ENCODE measurements around the gene SCD5.

The SCD5 gene

GRCh38 chr4:82614838-82615449 is 183.7 kb downstream of the SCD5 start:
- Histone ChIP-seq H3K4me3 (ENCODE audit: low read depth, low read length, poor library complexity, severe bottlenecking) (no peak overlapping the region), H3K9ac (ENCODE audit: low read length) (no peak overlapping the region), H3K79me2 (ENCODE audit: insufficient read depth, low read length) (no peaks in the 10 kb centered on the region), H3K9me3 (ENCODE audit: low read length) (no peaks in the 10 kb centered on the region), H3K4me1 (ENCODE audit: insufficient read depth, low read length, severe bottlenecking) (no peaks in the 10 kb centered on the region), H3K27ac (ENCODE audit: low read depth, low read length, poor library complexity, severe bottlenecking) (no peak overlapping the region), H3K9me2 (ENCODE audit: low read depth, low read length) (no peaks in the 10 kb centered on the region), H4K20me1 (ENCODE audit: insufficient read depth, low read length) (no peaks in the 10 kb centered on the region), H3K4me2 (ENCODE audit: low read length) (no peak overlapping the region), H3K27me3 (ENCODE audit: insufficient read depth, low read length) (no peaks in the 10 kb centered on the region), H3F3A (ENCODE audit: insufficient read depth, low read length) (no peaks in the 10 kb centered on the region), H3K36me3 (ENCODE audit: insufficient read depth, low read length) (no peaks in the 10 kb centered on the region), H2AFZ (ENCODE audit: low read length) (no peak overlapping the region)
- TF ChIP-seq EZH2 (IDR thresholded peaks at IDR 0.05; ENCODE audit: borderline replicate concordance, low read length) (no peak), CTCF (IDR thresholded peaks at IDR 0.05; ENCODE audit: low read length) (no peak)

DNA sequence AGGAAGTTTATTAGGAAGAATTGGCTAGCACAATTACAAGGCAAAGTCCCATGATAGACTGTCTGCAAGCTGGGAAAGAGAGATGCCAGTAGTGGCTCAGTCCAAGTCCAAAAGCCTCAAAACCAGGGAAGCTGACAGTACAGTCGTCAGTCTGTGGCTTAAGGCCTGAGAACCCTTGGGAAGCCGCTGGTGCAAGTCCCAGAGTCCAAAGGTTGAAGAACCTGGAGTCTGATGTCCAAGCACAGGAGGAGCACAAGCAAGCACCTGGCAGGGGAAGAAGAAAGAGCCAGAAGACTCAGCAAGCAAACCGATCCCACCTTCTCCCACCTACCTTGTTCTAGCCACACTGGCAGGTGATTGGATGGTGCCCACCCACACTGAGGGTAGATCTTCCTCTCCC is 185.5 kb downstream of the SCD5 start:
- H3K9me2 ChIP-seq (ENCODE audit: low read depth, low read length), result no peaks in the 10 kb centered on the region
- H2AFZ ChIP-seq (ENCODE audit: low read length), result no peak overlapping the region
- H3K4me1 ChIP-seq (ENCODE audit: insufficient read depth, low read length, severe bottlenecking), result no peaks in the 10 kb centered on the region
- H3K27ac ChIP-seq (ENCODE audit: low read depth, low read length, poor library complexity, severe bottlenecking), result no peak overlapping the region
- H3K4me3 ChIP-seq (ENCODE audit: low read depth, low read length, poor library complexity, severe bottlenecking), result no peak overlapping the region
- H3F3A ChIP-seq (ENCODE audit: insufficient read depth, low read length), result no peaks in the 10 kb centered on the region
- no peaks in the 10 kb centered on the region for H3K36me3 ChIP-seq (ENCODE audit: insufficient read depth, low read length)
- no peaks in the 10 kb centered on the region for H3K9me3 ChIP-seq (ENCODE audit: low read length)
- H3K9ac ChIP-seq (ENCODE audit: low read length), result no peak overlapping the region
- TF ChIP-seq CTCF (IDR thresholded peaks at IDR 0.05; ENCODE audit: low read length) (no peak), EZH2 (IDR thresholded peaks at IDR 0.05; ENCODE audit: borderline replicate concordance, low read length) (no peak)
- H3K79me2 ChIP-seq (ENCODE audit: insufficient read depth, low read length), result no peaks in the 10 kb centered on the region
- H4K20me1 ChIP-seq (ENCODE audit: insufficient read depth, low read length), result no peaks in the 10 kb centered on the region
- no peaks in the 10 kb centered on the region for H3K27me3 ChIP-seq (ENCODE audit: insufficient read depth, low read length)
- no peak overlapping the region for H3K4me2 ChIP-seq (ENCODE audit: low read length)

DNA sequence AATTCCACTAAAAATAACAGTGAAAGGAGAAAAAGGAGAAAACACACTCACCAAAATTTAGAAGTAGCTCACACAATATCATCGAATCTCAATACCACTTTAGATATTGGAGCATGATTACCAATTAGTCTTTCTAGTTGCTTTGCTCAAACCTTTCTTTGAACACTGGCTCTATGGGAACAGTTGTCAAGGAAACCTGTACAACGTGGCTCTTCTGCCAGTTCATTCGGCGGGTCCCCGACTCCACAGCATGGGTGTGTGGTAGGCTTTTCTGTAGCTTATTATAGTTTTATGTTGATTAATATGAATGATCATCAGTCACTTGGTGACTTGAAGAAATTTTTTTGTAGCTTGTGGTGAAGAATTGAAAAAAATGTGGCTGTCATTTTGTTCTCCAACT is 186.6 kb downstream of the SCD5 start:
- no peak overlapping the region for H2AFZ ChIP-seq (ENCODE audit: low read length)
- H3K79me2 ChIP-seq (ENCODE audit: insufficient read depth, low read length), result no peaks in the 10 kb centered on the region
- TF ChIP-seq EZH2 (IDR thresholded peaks at IDR 0.05; ENCODE audit: borderline replicate concordance, low read length) (no peak), CTCF (IDR thresholded peaks at IDR 0.05; ENCODE audit: low read length) (no peak)
- no peaks in the 10 kb centered on the region for H3F3A ChIP-seq (ENCODE audit: insufficient read depth, low read length)
- H3K27ac ChIP-seq (ENCODE audit: low read depth, low read length, poor library complexity, severe bottlenecking), result no peak overlapping the region
- H3K9me2 ChIP-seq (ENCODE audit: low read depth, low read length), result no peaks in the 10 kb centered on the region
- no peak overlapping the region for H3K4me2 ChIP-seq (ENCODE audit: low read length)
- H3K36me3 ChIP-seq (ENCODE audit: insufficient read depth, low read length), result no peaks in the 10 kb centered on the region
- no peaks in the 10 kb centered on the region for H3K4me1 ChIP-seq (ENCODE audit: insufficient read depth, low read length, severe bottlenecking)
- H3K27me3 ChIP-seq (ENCODE audit: insufficient read depth, low read length), result no peaks in the 10 kb centered on the region
- no peaks in the 10 kb centered on the region for H4K20me1 ChIP-seq (ENCODE audit: insufficient read depth, low read length)
- no peaks in the 10 kb centered on the region for H3K9me3 ChIP-seq (ENCODE audit: low read length)
- H3K9ac ChIP-seq (ENCODE audit: low read length), result no peak overlapping the region
- H3K4me3 ChIP-seq (ENCODE audit: low read depth, low read length, poor library complexity, severe bottlenecking), result no peak overlapping the region
